OCI-LY1 (cell line): ENCODE measurements around the gene NAV3.

ENCODE experiments used
- H2AFZ ChIP-seq: fragments of 200-600 bp; sonication (generic), shearing (Covaris generic); 2 replicates; pipeline ENCODE4 v1.6.0; 2014; ENCODE audit warnings: antibody characterized with exemption, mild to moderate bottlenecking, low read length
- H3F3A ChIP-seq: fragments of 200-600 bp; sonication (generic), shearing (Covaris generic); 2 replicates; pipeline ENCODE4 v1.6.0; 2014; ENCODE audit warnings: mild to moderate bottlenecking, antibody characterized with exemption, low read length, moderate library complexity; ENCODE audit not compliant: insufficient read depth
- H3K27ac ChIP-seq: fragments of 200-600 bp; sonication (generic); 2 replicates; pipeline ENCODE4 v1.5.1; 2014; ENCODE audit warnings: low read length, mixed run types, mild to moderate bottlenecking, low read depth; ENCODE audit not compliant: poor library complexity, severe bottlenecking
- H3K27me3 ChIP-seq: fragments of 200-600 bp; sonication (generic); 2 replicates; pipeline ENCODE4 v1.6.0; 2014; ENCODE audit warnings: antibody characterized with exemption, mild to moderate bottlenecking, low read length, moderate library complexity; ENCODE audit not compliant: insufficient read depth
- H3K36me3 ChIP-seq: fragments of 200-600 bp; sonication (generic); 2 replicates; pipeline ENCODE4 v1.6.1; 2014; ENCODE audit warnings: mild to moderate bottlenecking, antibody characterized with exemption, low read length, moderate library complexity, mixed read lengths; ENCODE audit not compliant: insufficient read depth
- H3K4me1 ChIP-seq: fragments of 200-600 bp; sonication (generic); 2 replicates; pipeline ENCODE4 v1.5.1; 2014; ENCODE audit warnings: mild to moderate bottlenecking, low read length, moderate library complexity; ENCODE audit not compliant: insufficient read depth, severe bottlenecking
- H3K4me2 ChIP-seq: fragments of 200-600 bp; sonication (generic), shearing (Covaris generic); 2 replicates; pipeline ENCODE4 v1.6.1; 2014; ENCODE audit warnings: low read length
- H3K4me3 ChIP-seq: fragments of 200-600 bp; sonication (generic); 2 replicates; pipeline ENCODE4 v1.5.1; 2014; ENCODE audit warnings: low read length, low read depth, mild to moderate bottlenecking, mixed read lengths; ENCODE audit not compliant: poor library complexity, severe bottlenecking
- H3K79me2 ChIP-seq: fragments of 200-600 bp; shearing (Covaris generic); 2 replicates; pipeline ENCODE4 v1.6.1; 2016; ENCODE audit warnings: mixed run types, low read length, mixed read lengths; ENCODE audit not compliant: insufficient read depth
- H3K9ac ChIP-seq: fragments of 200-600 bp; sonication (generic), shearing (Covaris generic); 2 replicates; pipeline ENCODE4 v1.6.1; 2014; ENCODE audit warnings: mild to moderate bottlenecking, low read length, mixed read lengths
- H3K9me2 ChIP-seq: fragments of 200-600 bp; sonication (generic), shearing (Covaris generic); 2 replicates; pipeline ENCODE4 v1.6.1; 2014; ENCODE audit warnings: low read depth, mild to moderate bottlenecking, low read length, mixed read lengths
- H3K9me3 ChIP-seq: fragments of 200-600 bp; shearing (Covaris generic); 2 replicates; pipeline ENCODE4 v1.6.1; 2014; ENCODE audit warnings: low read length, mixed read lengths
- H4K20me1 ChIP-seq: fragments of 200-600 bp; sonication (generic), shearing (Covaris generic); 2 replicates; pipeline ENCODE4 v1.6.0; 2016; ENCODE audit warnings: mild to moderate bottlenecking, low read length; ENCODE audit not compliant: insufficient read depth
- EZH2 ChIP-seq: fragments of 200-600 bp; sonication (generic), shearing (Covaris generic); IDR thresholded peaks from 2 replicates; pipeline ENCODE4 v1.8.0; 2017; ENCODE audit warnings: borderline replicate concordance, mixed run types, mild to moderate bottlenecking, antibody characterized with exemption, low read length, moderate library complexity, mixed read lengths
- TF ChIP-seq, protein P1 (sequence below): fragments of 200-600 bp; sonication (generic), shearing (Covaris generic); IDR thresholded peaks from 2 replicates; pipeline ENCODE4 v1.5.1; 2017; ENCODE audit warnings: mild to moderate bottlenecking, antibody characterized with exemption, low read length, moderate library complexity, mixed read lengths

The NAV3 gene

DNA sequence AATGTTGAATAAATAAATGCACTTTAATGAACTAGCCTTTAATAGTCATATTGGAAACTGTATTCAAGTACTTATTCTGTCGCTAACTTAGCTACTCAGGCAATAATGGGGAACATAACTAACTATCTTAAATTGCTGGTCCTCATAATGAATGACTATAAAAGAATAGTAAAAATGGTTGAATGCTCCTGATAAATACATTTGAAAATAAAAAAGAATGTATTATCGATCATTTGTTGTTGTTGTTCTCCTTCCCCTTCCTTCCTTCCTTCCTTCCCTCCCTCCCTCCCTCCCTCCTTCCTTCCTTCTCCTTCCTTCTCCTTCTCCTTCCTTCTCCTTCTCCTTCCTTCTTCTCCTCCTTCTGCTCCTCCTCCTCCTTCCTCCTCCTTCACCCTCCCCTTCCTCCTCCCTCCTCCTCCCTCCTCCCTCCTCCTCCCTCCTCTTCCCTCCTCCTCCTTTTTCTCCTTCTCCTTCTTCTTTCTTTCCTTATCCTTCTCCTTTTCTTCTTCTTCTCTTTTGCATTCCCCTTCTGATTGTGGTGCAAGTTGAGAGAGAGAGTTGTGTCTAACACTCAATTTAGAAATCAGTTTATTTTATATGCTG is 133.0 kb downstream of the NAV3 start:
- Histone ChIP-seq H3K9ac (no peak overlapping the region), H2AFZ (no peak overlapping the region), H3K79me2 (no peaks in the 10 kb centered on the region), H3K36me3 (no peaks in the 10 kb centered on the region), H3K9me2 (no peaks in the 10 kb centered on the region), H3F3A (no peaks in the 10 kb centered on the region), H3K9me3 (no peaks in the 10 kb centered on the region), H3K27ac (no peak overlapping the region), H4K20me1 (no peaks in the 10 kb centered on the region), H3K4me1 (no peaks in the 10 kb centered on the region), H3K27me3 (no peaks in the 10 kb centered on the region), H3K4me2 (no peak overlapping the region), H3K4me3 (no peak overlapping the region)
- TF ChIP-seq, protein P1, sequence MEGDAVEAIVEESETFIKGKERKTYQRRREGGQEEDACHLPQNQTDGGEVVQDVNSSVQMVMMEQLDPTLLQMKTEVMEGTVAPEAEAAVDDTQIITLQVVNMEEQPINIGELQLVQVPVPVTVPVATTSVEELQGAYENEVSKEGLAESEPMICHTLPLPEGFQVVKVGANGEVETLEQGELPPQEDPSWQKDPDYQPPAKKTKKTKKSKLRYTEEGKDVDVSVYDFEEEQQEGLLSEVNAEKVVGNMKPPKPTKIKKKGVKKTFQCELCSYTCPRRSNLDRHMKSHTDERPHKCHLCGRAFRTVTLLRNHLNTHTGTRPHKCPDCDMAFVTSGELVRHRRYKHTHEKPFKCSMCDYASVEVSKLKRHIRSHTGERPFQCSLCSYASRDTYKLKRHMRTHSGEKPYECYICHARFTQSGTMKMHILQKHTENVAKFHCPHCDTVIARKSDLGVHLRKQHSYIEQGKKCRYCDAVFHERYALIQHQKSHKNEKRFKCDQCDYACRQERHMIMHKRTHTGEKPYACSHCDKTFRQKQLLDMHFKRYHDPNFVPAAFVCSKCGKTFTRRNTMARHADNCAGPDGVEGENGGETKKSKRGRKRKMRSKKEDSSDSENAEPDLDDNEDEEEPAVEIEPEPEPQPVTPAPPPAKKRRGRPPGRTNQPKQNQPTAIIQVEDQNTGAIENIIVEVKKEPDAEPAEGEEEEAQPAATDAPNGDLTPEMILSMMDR, result no peak
- no peak for TF ChIP-seq EZH2

DNA sequence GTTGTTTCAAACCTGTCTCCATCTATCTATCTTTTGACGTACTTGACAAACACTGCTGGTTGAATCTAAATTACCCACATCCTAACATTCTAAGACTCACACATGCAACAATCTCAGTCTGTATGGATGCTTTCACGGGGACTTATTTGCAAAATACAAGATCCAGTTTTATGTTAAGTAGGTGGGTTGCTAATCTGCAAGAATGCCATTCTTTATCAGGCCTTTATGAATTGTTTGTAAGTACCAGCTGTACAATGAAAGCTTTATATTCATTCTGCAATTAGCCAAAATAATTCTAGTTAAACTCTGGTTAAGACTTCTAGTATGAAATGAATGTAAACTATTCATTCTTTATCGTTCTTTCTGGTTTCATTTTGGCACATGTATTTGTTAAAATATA is 135.1 kb downstream of the NAV3 start:
- Histone ChIP-seq H3K27ac (no peak overlapping the region), H3F3A (no peaks in the 10 kb centered on the region), H2AFZ (no peak overlapping the region), H3K9me3 (no peaks in the 10 kb centered on the region), H3K9me2 (no peaks in the 10 kb centered on the region), H3K9ac (no peak overlapping the region), H3K79me2 (no peaks in the 10 kb centered on the region), H3K36me3 (no peaks in the 10 kb centered on the region), H3K4me1 (no peaks in the 10 kb centered on the region), H4K20me1 (no peaks in the 10 kb centered on the region), H3K27me3 (no peaks in the 10 kb centered on the region), H3K4me3 (no peak overlapping the region), H3K4me2 (no peak overlapping the region)
- TF ChIP-seq EZH2, result no peak
- TF ChIP-seq, protein P1, result no peak

DNA sequence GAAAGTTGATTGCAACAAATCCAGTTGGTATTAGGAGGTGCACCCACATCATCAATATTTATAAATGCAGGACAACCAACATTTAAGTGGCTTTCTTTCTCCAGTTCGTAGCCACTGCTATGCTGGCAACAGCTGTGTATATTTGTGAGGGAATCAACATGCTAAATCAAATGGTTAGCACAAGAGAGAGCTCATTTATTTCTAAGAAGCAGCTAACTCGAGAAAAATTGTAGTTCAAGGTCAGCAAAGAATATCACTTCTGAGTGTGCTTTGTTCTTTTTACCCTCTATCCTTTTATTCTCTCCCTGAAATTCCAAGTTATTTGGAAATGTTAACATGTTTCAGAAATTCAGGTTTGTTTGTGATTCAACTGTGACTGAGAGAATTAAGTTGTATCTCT is 137.3 kb downstream of the NAV3 start:
- no peak for TF ChIP-seq EZH2
- TF ChIP-seq, protein P1, result no peak
- no peak overlapping the region for H3K27ac ChIP-seq
- H3K9ac ChIP-seq, result no peak overlapping the region
- no peak overlapping the region for H3K4me3 ChIP-seq
- no peaks in the 10 kb centered on the region for H3K4me1 ChIP-seq
- no peaks in the 10 kb centered on the region for H3K36me3 ChIP-seq
- H3K9me3 ChIP-seq, result no peaks in the 10 kb centered on the region
- H4K20me1 ChIP-seq, result no peaks in the 10 kb centered on the region
- no peaks in the 10 kb centered on the region for H3K9me2 ChIP-seq
- H3K79me2 ChIP-seq, result no peaks in the 10 kb centered on the region
- H3K4me2 ChIP-seq, result no peak overlapping the region
- H3K27me3 ChIP-seq, result no peaks in the 10 kb centered on the region
- H3F3A ChIP-seq, result no peaks in the 10 kb centered on the region
- H2AFZ ChIP-seq, result no peak overlapping the region
